ENCODE results near the gene TRIP11.

The TRIP11 gene

GRCh38 chr14:92005019-92005418, 34.8 kb downstream of the TRIP11 start:
- no peak for DNase-seq (ENCODE audit: extremely low read depth, low read depth)
- TF ChIP-seq CTCF (IDR thresholded peaks at IDR 0.05; ENCODE audit: low read depth, low read length), result no peak

- DNase-seq (ENCODE audit: extremely low read depth, low read depth), result no peak
- TF ChIP-seq CTCF (IDR thresholded peaks at IDR 0.05; ENCODE audit: low read depth, low read length), result no peak
Measured at GRCh38 chr14:92004062-92004461, 35.8 kb downstream of the TRIP11 start.

GRCh38 chr14:91998667-91999570, 40.9 kb downstream of the TRIP11 start:
- no peak for DNase-seq (ENCODE audit: extremely low read depth, low read depth)
- TF ChIP-seq CTCF (IDR thresholded peaks at IDR 0.05; ENCODE audit: low read depth, low read length), result no peak

GRCh38 chr14:91997492-91997891, 42.4 kb downstream of the TRIP11 start:
- TF ChIP-seq CTCF (IDR thresholded peaks at IDR 0.05; ENCODE audit: low read depth, low read length), result no peak
- no peak for DNase-seq (ENCODE audit: extremely low read depth, low read depth)

GRCh38 chr14:91996948-91997371, 42.9 kb downstream of the TRIP11 start:
- peak; percentile 84 for DNase-seq (ENCODE audit: extremely low read depth, low read depth)

GRCh38 chr14:91987192-91987591, 52.7 kb downstream of the TRIP11 start:
- TF ChIP-seq CTCF (IDR thresholded peaks at IDR 0.05; ENCODE audit: low read depth, low read length), result no peak
- no peak for DNase-seq (ENCODE audit: extremely low read depth, low read depth)

More at GRCh38 chr14:91996948-91997371, 42.9 kb downstream of the TRIP11 start:
- peak; percentile 68 for TF ChIP-seq CTCF (IDR thresholded peaks at IDR 0.05; ENCODE audit: low read depth, low read length)

- DNase-seq (ENCODE audit: extremely low read depth, low read depth), result no peak
Measured at GRCh38 chr14:91985521-91986255, 54.2 kb downstream of the TRIP11 start.

More at GRCh38 chr14:91985521-91986255, 54.2 kb downstream of the TRIP11 start:
- TF ChIP-seq CTCF (IDR thresholded peaks at IDR 0.05; ENCODE audit: low read depth, low read length), result no peak

Measured in AG09319 (cell line).